ENCODE measurements around the gene PUM1. TPM values are rescaled to one million over a fixed set of nuclear protein-coding genes. Genes with fewer than 3 reads are reported as not detected.
A peak's percentile ranks its signal among the peaks of the same experiment; 100 is the strongest.

The PUM1 gene
- total RNA-seq, 1 donor from 2014 or later, result 137 TPM

DNA sequence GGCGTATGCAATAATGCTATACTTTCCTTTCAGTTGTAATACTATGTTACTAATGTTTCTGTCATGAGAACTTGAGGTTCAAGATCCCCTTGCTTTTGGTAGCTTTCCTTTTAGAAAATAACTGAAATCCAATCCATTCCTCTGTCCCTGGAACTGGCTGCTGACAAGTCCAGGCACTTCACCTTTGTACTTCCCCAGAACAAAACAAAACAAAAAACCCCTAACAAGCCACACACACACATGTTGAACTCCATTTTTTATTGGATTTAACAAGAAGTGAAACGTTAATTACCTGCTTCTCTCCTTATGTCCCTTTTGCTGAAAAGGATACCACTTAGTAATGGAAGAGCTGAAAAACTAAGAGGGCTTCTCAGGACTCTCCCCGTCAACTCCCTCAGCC lies 130.9 kb downstream of the PUM1 start:
- DNase-seq, result no peak
- H3K36me3 Mint-ChIP-seq (ENCODE audit: low read depth), result peaks cover 77% of the 10 kb centered on the region
- TF ChIP-seq, protein P1, sequence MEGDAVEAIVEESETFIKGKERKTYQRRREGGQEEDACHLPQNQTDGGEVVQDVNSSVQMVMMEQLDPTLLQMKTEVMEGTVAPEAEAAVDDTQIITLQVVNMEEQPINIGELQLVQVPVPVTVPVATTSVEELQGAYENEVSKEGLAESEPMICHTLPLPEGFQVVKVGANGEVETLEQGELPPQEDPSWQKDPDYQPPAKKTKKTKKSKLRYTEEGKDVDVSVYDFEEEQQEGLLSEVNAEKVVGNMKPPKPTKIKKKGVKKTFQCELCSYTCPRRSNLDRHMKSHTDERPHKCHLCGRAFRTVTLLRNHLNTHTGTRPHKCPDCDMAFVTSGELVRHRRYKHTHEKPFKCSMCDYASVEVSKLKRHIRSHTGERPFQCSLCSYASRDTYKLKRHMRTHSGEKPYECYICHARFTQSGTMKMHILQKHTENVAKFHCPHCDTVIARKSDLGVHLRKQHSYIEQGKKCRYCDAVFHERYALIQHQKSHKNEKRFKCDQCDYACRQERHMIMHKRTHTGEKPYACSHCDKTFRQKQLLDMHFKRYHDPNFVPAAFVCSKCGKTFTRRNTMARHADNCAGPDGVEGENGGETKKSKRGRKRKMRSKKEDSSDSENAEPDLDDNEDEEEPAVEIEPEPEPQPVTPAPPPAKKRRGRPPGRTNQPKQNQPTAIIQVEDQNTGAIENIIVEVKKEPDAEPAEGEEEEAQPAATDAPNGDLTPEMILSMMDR (IDR thresholded peaks at IDR 0.05), result no peak
- intact Hi-C loops (cut with micrococcal nuclease), result no loop called here
- H3K4me3 Mint-ChIP-seq, result no peak overlapping the region
- no peaks in the 10 kb centered on the region for H3K27me3 Mint-ChIP-seq
- CTCF ChIA-PET, result interaction anchor here (1.5 kb wide), 1 partner anchor 133 kb away, joined by 5 read pairs; no protein-coding TSS in a partner anchor
- POLR2A ChIA-PET, result no interaction called here
- ATAC-seq (ENCODE audit: low read depth), result no peak
- H3K4me1 Mint-ChIP-seq, result peaks cover 20% of the 10 kb centered on the region
- H3K9me3 Mint-ChIP-seq, result no peaks in the 10 kb centered on the region
- H3K27ac Mint-ChIP-seq, result no peak overlapping the region

- DNase-seq (no peak), ATAC-seq (ENCODE audit: low read depth) (no peak)
- H3K36me3 Mint-ChIP-seq (ENCODE audit: low read depth), result peaks cover 69% of the 10 kb centered on the region
- no peaks in the 10 kb centered on the region for H3K9me3 Mint-ChIP-seq
- H3K4me1 Mint-ChIP-seq, result peaks cover 20% of the 10 kb centered on the region
- no peak overlapping the region for H3K4me3 Mint-ChIP-seq
- TF ChIP-seq, protein P1 (IDR thresholded peaks at IDR 0.05), result no peak
- ChIA-PET CTCF (interaction anchor here (1.4 to 1.5 kb wide), 2 partner anchors 11 to 132 kb away, joined by 4 to 5 read pairs; no protein-coding TSS in a partner anchor), POLR2A (no interaction called here)
- intact Hi-C loops (cut with micrococcal nuclease), result no loop called here
- H3K27me3 Mint-ChIP-seq, result no peaks in the 10 kb centered on the region
- no peak overlapping the region for H3K27ac Mint-ChIP-seq
Measured at GRCh38 chr1:30933874-30934252, 131.7 kb downstream of the PUM1 start.

DNA sequence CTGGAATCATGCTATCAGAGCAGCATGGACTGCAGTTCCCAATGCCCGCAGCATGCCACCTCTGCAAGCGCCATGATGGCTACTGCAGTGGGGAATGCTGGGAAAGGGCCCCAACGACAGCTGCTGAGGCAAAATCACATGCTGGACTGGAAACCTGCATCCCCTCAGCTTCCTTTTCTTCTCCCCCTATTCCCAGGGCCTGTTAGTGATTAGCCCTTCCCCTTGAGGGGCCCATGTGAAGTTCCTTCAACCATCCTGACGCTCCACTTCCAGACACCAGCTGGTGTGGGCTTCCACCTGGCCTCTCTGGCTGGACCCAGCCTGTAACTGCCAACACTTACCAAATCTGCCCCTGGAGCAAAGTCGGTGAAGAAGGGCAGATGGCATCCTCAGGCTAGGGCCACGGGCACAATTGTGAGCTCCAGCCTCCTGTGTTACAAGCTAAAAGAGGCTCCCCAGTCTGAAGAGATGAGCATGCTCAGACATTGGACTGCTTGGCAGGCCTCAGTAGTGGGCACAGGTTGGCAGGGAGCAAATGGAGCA lies 134.8 kb downstream of the PUM1 start:
- H3K27me3 Mint-ChIP-seq, result no peaks in the 10 kb centered on the region
- ChIA-PET POLR2A (no interaction called here), CTCF (interaction anchor here (0.7 to 4.6 kb wide), 2 partner anchors 127 to 187 kb away, joined by 3 to 70 read pairs; no protein-coding TSS in a partner anchor)
- peaks cover 47% of the 10 kb centered on the region for H3K36me3 Mint-ChIP-seq (ENCODE audit: low read depth)
- TF ChIP-seq, protein P1 (IDR thresholded peaks at IDR 0.05), result no peak
- no peak overlapping the region for H3K4me3 Mint-ChIP-seq
- DNase-seq (no peak), ATAC-seq (ENCODE audit: low read depth) (no peak)
- H3K27ac Mint-ChIP-seq, result no peak overlapping the region
- H3K9me3 Mint-ChIP-seq, result no peaks in the 10 kb centered on the region
- H3K4me1 Mint-ChIP-seq, result peaks cover 14% of the 10 kb centered on the region
- intact Hi-C loops (cut with micrococcal nuclease), result no loop called here

DNA sequence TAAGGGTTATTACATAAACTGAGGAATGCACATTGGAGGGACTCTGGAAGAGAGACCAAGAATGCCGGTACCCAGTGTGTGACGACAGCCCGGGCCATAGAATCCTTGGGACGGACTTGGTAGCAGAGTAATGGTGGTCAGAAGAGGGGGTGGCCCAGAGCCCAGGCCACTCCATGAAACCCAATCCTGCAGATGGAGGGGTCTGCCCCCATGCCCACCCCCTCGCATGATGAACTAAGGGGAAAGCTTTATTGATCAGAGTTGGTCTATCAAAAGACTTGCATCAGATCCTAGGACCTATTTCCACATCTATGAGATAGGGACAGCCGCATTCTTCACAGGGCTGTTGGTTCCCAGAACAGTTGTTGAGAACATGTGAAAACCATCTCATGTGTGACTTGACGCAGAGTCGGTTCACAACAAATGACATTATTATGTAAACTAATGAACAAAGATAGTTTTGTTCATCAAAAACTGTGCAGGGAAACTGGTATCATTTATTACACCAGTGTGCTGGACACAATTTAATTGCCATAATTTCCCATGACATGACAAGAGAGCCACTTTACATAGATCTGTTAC lies 135.5 kb downstream of the PUM1 start:
- DNase-seq, result no peak
- Mint-ChIP-seq H3K4me3 (no peak overlapping the region), H3K9me3 (no peaks in the 10 kb centered on the region), H3K36me3 (ENCODE audit: low read depth) (peaks cover 41% of the 10 kb centered on the region), H3K4me1 (peaks cover 14% of the 10 kb centered on the region), H3K27ac (no peak overlapping the region), H3K27me3 (no peaks in the 10 kb centered on the region)
- TF ChIP-seq, protein P1 (IDR thresholded peaks at IDR 0.05), result no peak
- ChIA-PET CTCF (interaction anchor here (1.2 to 4.6 kb wide), 4 partner anchors 11 to 1694 kb away, joined by 3 to 70 read pairs (median 4); partner anchors contain the start of gene PTPRU), POLR2A (no interaction called here)
- intact Hi-C loops (cut with micrococcal nuclease), result loop anchor here (1.0 to 5.0 kb wide), 4 partner anchors 129 to 211 kb away; no protein-coding TSS in a partner anchor
- ATAC-seq (ENCODE audit: low read depth), result no peak

GRCh38 chr1:30929135-30929889 lies 136.2 kb downstream of the PUM1 start:
- Mint-ChIP-seq H3K9me3 (no peaks in the 10 kb centered on the region), H3K36me3 (ENCODE audit: low read depth) (peaks cover 34% of the 10 kb centered on the region), H3K27ac (no peak overlapping the region), H3K4me3 (no peak overlapping the region), H3K27me3 (no peaks in the 10 kb centered on the region), H3K4me1 (peaks cover 14% of the 10 kb centered on the region)
- TF ChIP-seq, protein P1 (IDR thresholded peaks at IDR 0.05), result peak; percentile 76
- peak; percentile 56 for ATAC-seq (ENCODE audit: low read depth)
- POLR2A ChIA-PET, result no interaction called here
- DNase-seq, result no peak
- CTCF ChIA-PET, result interaction anchor here (0.8 to 4.6 kb wide), 12 partner anchors 10 to 1693 kb away, joined by 3 to 70 read pairs (median 4); partner anchors contain the start of gene PTPRU
- intact Hi-C loops (cut with micrococcal nuclease), result loop anchor here (1.0 to 5.0 kb wide), 4 partner anchors 128 to 210 kb away; no protein-coding TSS in a partner anchor
